ENCODE data around the gene NPR2. TPM values are rescaled to one million over a fixed set of nuclear protein-coding genes. Genes with fewer than 3 reads are reported as not detected.
A peak's percentile ranks its signal among the peaks of the same experiment; 100 is the strongest.

The NPR2 gene
- total and polyA plus RNA-seq, 2 of the 13 experiments (the other 11 are each of a cell fraction or from before 2014, with no cell fraction given), result 7.4 to 9.4 TPM

DNA sequence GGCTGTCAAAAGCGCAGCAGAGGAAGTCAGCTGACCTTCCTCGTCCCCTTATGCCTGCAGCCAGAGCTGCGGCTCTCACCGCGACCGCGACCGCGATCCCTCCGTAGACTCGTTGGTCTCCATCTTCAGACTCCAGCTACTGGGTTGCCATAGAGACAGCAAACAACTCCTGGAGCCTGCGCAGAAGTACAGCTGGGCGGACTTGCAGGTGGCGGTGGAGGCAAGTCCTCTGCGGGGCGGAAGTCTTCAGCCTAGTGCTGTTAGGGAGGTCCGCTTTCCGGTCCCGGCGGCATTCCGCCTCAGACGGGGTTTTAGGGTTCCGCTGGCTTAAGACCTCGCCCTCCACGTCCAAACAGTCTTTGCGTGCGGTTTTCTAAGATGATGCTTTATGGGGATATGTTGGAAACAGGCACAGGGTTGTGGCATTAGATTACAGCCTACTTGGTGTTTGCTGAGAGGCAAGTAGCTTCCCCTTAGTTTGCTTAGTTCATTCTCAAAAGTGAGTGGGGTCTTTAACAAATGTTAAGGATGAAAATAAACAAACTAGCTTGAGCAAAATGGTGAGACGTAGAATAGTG, 20.7 kb downstream of the NPR2 start, which contains the start of gene SPAG8 (continued):
- TF ChIP-seq, protein P1, sequence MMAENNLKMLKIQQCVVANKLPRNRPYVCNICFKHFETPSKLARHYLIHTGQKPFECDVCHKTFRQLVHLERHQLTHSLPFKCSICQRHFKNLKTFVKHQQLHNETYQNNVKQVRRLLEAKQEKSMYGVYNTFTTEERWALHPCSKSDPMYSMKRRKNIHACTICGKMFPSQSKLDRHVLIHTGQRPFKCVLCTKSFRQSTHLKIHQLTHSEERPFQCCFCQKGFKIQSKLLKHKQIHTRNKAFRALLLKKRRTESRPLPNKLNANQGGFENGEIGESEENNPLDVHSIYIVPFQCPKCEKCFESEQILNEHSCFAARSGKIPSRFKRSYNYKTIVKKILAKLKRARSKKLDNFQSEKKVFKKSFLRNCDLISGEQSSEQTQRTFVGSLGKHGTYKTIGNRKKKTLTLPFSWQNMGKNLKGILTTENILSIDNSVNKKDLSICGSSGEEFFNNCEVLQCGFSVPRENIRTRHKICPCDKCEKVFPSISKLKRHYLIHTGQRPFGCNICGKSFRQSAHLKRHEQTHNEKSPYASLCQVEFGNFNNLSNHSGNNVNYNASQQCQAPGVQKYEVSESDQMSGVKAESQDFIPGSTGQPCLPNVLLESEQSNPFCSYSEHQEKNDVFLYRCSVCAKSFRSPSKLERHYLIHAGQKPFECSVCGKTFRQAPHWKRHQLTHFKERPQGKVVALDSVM (CRISPR knock-in tag; IDR thresholded peaks at IDR 0.05), result 0 out of 2 replicates have a peak, but pooled peaks have one; percentile 41
- no peak for TF ChIP-seq ZNF564 (CRISPR knock-in tag; IDR thresholded peaks at IDR 0.05)
- TF ChIP-seq ETV6 (CRISPR knock-in tag; conservative IDR thresholded peaks at IDR 0.05), result peak; percentile 69; the same call in 1 of the 2 replicates
- TF ChIP-seq ZNF576 (CRISPR knock-in tag; IDR thresholded peaks at IDR 0.05), result no peak
- 0 out of 2 replicates have a peak, but pooled peaks have one; percentile 17 for TF ChIP-seq ZFP36L2 (CRISPR knock-in tag; IDR thresholded peaks at IDR 0.05)
- TF ChIP-seq ZHX2 (IDR thresholded peaks at IDR 0.05; ENCODE audit: low read depth), result 0 out of 2 replicates have a peak, but pooled peaks have one; percentile 36
- no peak for TF ChIP-seq ZHX2 (CRISPR knock-in tag; IDR thresholded peaks at IDR 0.05; ENCODE audit: borderline replicate concordance)
- no peak for TF ChIP-seq JUNB (CRISPR knock-in tag; IDR thresholded peaks at IDR 0.05; ENCODE audit: borderline replicate concordance)
- no peak for TF ChIP-seq ZNF678 (CRISPR knock-in tag; IDR thresholded peaks at IDR 0.05)
- TF ChIP-seq MTF2 (CRISPR knock-in tag; IDR thresholded peaks at IDR 0.05; ENCODE audit: borderline replicate concordance), result no peak
- TF ChIP-seq ZBTB46 (CRISPR knock-in tag; IDR thresholded peaks at IDR 0.05; ENCODE audit: borderline replicate concordance), result no peak
- TF ChIP-seq ELF3 (CRISPR knock-in tag; IDR thresholded peaks at IDR 0.05), result peak; percentile 50; the same call in 1 of the 2 replicates
- TF ChIP-seq HIVEP1 (CRISPR knock-in tag; IDR thresholded peaks at IDR 0.05), result no peak
- TF ChIP-seq IRX3 (CRISPR knock-in tag; IDR thresholded peaks at IDR 0.05; ENCODE audit: borderline replicate concordance, low read depth), result peak; percentile 36; the same call in 1 of the 2 replicates
- no peak for TF ChIP-seq KLF15 (CRISPR knock-in tag; IDR thresholded peaks at IDR 0.05; ENCODE audit: borderline replicate concordance)
- peak; percentile 42; the same call in 1 of the 2 replicates for TF ChIP-seq SP2 (CRISPR knock-in tag; IDR thresholded peaks at IDR 0.05)
- TF ChIP-seq ZFP90 (CRISPR knock-in tag; IDR thresholded peaks at IDR 0.05; ENCODE audit: borderline replicate concordance), result no peak
- no peak for TF ChIP-seq NR3C1 (CRISPR knock-in tag; IDR thresholded peaks at IDR 0.05)
